Keratinocyte (primary cell): ENCODE data around the gene ATP5PF.
"Not testable (repeated sequence)": the region's sequence is repeated elsewhere in the genome, so short reads cannot be mapped to it uniquely, and the experiment has no call there.

Experiments used
- EZH2 ChIP-seq: IDR thresholded peaks from one replicate; pipeline ENCODE4 v1.6.1; 2012; ENCODE audit warnings: inconsistent platforms, mild to moderate bottlenecking, low read length, moderate library complexity
- TF ChIP-seq, protein P1 (sequence below), 3 experiments: IDR thresholded peaks in 1 of 3; conservative IDR thresholded peaks in 1 of 3; optimal IDR thresholded peaks in 1 of 3; 2 replicates in 2 of 3; 3 replicates in 1 of 3; pipeline versions ENCODE3 to v1.5.1; 2011; ENCODE audit warnings: low read length in 3 of 3, mild to moderate bottlenecking in 3 of 3, moderate library complexity in 2 of 3, control low read depth in 1 of 3, inconsistent platforms in 1 of 3; ENCODE audit not compliant: insufficient read depth in 2 of 3; ENCODE audit errors: extremely low read depth in 1 of 3

DNA sequence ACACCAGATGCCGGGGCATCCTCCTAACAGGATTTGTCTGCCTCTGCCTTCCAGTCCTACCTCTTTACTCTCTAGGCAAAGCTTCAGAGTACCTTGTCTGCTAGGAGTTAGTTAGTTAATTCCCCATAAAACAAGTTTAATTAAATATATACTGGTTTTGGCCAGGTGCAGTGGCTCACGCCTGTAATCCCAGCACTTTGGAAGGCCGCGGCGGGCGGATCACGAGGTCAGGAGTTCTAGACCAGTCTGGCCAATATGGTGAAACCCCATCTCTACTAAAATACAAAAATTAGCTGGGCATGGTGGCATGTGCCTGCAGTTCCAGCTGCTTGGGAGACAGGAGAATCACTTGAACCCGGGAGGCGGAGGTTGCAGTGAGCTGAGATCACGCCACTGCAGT lies 20.6 kb downstream of the ATP5PF start:
- TF ChIP-seq, protein P1, sequence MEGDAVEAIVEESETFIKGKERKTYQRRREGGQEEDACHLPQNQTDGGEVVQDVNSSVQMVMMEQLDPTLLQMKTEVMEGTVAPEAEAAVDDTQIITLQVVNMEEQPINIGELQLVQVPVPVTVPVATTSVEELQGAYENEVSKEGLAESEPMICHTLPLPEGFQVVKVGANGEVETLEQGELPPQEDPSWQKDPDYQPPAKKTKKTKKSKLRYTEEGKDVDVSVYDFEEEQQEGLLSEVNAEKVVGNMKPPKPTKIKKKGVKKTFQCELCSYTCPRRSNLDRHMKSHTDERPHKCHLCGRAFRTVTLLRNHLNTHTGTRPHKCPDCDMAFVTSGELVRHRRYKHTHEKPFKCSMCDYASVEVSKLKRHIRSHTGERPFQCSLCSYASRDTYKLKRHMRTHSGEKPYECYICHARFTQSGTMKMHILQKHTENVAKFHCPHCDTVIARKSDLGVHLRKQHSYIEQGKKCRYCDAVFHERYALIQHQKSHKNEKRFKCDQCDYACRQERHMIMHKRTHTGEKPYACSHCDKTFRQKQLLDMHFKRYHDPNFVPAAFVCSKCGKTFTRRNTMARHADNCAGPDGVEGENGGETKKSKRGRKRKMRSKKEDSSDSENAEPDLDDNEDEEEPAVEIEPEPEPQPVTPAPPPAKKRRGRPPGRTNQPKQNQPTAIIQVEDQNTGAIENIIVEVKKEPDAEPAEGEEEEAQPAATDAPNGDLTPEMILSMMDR (optimal IDR thresholded peaks at IDR 0.05 in 1 of 3, IDR thresholded peaks at IDR 0.05 in 1 of 3, conservative IDR thresholded peaks at IDR 0.05 in 1 of 3; ENCODE audit: extremely low read depth in 1 of 3, insufficient read depth in 2 of 3, low read length in 3 of 3), result not testable (repeated sequence)
- not testable (repeated sequence) for TF ChIP-seq EZH2
